Stimulated activated naive CD8-positive, alpha-beta T cell treated with anti-CD3 and anti-CD28 coated beads, Interleukin-15, Interleukin-2, amounts not matched to agents 100 U/mL and 50 U/mL, for 24 hours (primary cell): Measurements from ENCODE around the gene IL6.
"Not testable (repeated sequence)": the region's sequence is repeated elsewhere in the genome, so short reads cannot be mapped to it uniquely, and the experiment has no call there.

ENCODE experiments used
- ATAC-seq: fragments of 150-1000 bp; cut with Tn5 transposase; one replicate; pipeline ENCODE4 v1.10.0; 2021
- DNase-seq: peaks from one replicate; pipeline ENCODE4 v3.0.0; 2021

IL6 gene

GRCh38 chr7:22726907-22727713 lies at the start of gene IL6:
TSS of gene IL6 (plus strand) at chr7:22727200. CDS start at chr7:22727263, 63 bp downstream.
- DNase-seq = peak; percentile 17
- ATAC-seq = peak; percentile 33

GRCh38 chr7:22677263-22677662 lies 49.7 kb upstream of the IL6 start:
- not testable (repeated sequence) for DNase-seq, ATAC-seq

GRCh38 chr7:22677680-22678079 lies 49.3 kb upstream of the IL6 start:
- ATAC-seq = no peak

GRCh38 chr7:22680482-22680911 lies 46.5 kb upstream of the IL6 start:
- ATAC-seq = no peak
- no peak for DNase-seq

More at GRCh38 chr7:22677680-22678079, 49.3 kb upstream of the IL6 start:
- no peak for DNase-seq

- no peak for DNase-seq
These were observed 45.7 kb upstream of the IL6 start for GRCh38 chr7:22681312-22681711.

GRCh38 chr7:22681852-22682657 lies 44.9 kb upstream of the IL6 start:
- no peak for ATAC-seq
- no peak for DNase-seq

More at GRCh38 chr7:22681312-22681711, 45.7 kb upstream of the IL6 start:
- no peak for ATAC-seq

GRCh38 chr7:22683379-22683778 lies 43.6 kb upstream of the IL6 start:
- no peak for DNase-seq
- ATAC-seq = no peak

GRCh38 chr7:22686620-22687019 lies 40.4 kb upstream of the IL6 start:
- ATAC-seq (no peak), DNase-seq (no peak)

GRCh38 chr7:22688084-22688483 lies 38.9 kb upstream of the IL6 start:
- no peak for DNase-seq
- no peak for ATAC-seq

GRCh38 chr7:22688934-22689333 lies 38.1 kb upstream of the IL6 start:
- not testable (repeated sequence) for DNase-seq, ATAC-seq

- ATAC-seq (peak; percentile 56), DNase-seq (no peak)
These were observed 32.3 kb upstream of the IL6 start for GRCh38 chr7:22694597-22695207.

GRCh38 chr7:22695476-22696132 lies 31.4 kb upstream of the IL6 start:
- DNase-seq (no peak), ATAC-seq (no peak)

GRCh38 chr7:22696541-22697228 lies 30.3 kb upstream of the IL6 start:
- ATAC-seq (peak; percentile 60), DNase-seq (no peak)

- DNase-seq = no peak
- no peak for ATAC-seq
These were observed 29.6 kb upstream of the IL6 start for GRCh38 chr7:22697322-22697859.

- peak; percentile 82 for ATAC-seq
- DNase-seq = no peak
These were observed 29.0 kb upstream of the IL6 start for GRCh38 chr7:22697876-22698606.

- no peak for DNase-seq
- ATAC-seq = peak; percentile 16
These were observed 28.2 kb upstream of the IL6 start for GRCh38 chr7:22698767-22699166.

- DNase-seq (no peak), ATAC-seq (no peak)
These were observed 26.4 kb upstream of the IL6 start for GRCh38 chr7:22700559-22701002.

- no peak for DNase-seq
These were observed 24.5 kb upstream of the IL6 start for GRCh38 chr7:22702516-22702915.

GRCh38 chr7:22703107-22703855 lies 23.7 kb upstream of the IL6 start:
- not testable (repeated sequence) for DNase-seq, ATAC-seq

More at GRCh38 chr7:22702516-22702915, 24.5 kb upstream of the IL6 start:
- ATAC-seq = no peak
